K562 (cell line): ENCODE measurements around the gene GMDS. TPM values are rescaled to one million over a fixed set of nuclear protein-coding genes. Genes with fewer than 3 reads are reported as not detected.

Source experiments
- ATAC-seq: fragments of 200-7000 bp; cut with Tn5 transposase; 3 replicates; pipeline ENCODE4 v1.9.1; 2020; ENCODE audit warnings: moderate library complexity
- BruUV-seq: library from RNA; stranded (reverse); fragments of 400-500 nt; replicated peaks from 2 replicates; lab custom pipeline; 2021; lab: Mats Ljungman, UMichigan
- CTCF ChIA-PET: fragments of 300-600 bp; formaldehyde crosslinking; extraction: SDS; loops from one replicate; lab custom pipeline; 2021; ENCODE audit warnings: low intra/inter-chr PET ratio; lab: Yijun Ruan, JAX
- POLR2A ChIA-PET: fragments of 300-600, 350-650 bp; sonication (Branson Sonifier 250); formaldehyde crosslinking; extraction: SDS; loops from one replicate; lab custom pipeline; 2021; ENCODE audit warnings: antibody characterized with exemption, inconsistent platforms; lab: Yijun Ruan, JAX
- DNase-seq, 4 experiments: peaks; one replicate each; pipeline versions ENCODE4 v3.0.0 to v3.0.0-alpha.2; 2011 to 2018; ENCODE audit warnings: low spot score in 3 of 4, mixed read lengths in 3 of 4; ENCODE audit errors: extremely low read depth in 1 of 4
- FAIRE-seq: peaks from 2 replicates; lab custom pipeline; 2011; peaks lifted over from hg19 to GRCh38; lab: Jason Lieb, UNC
- H2AFZ ChIP-seq: 2 replicates; pipeline ENCODE4 v1.6.0; 2011; ENCODE audit warnings: low read depth, low read length, control low read depth, inconsistent platforms
- H3K27ac ChIP-seq: fragments of 200-600 bp; 3 replicates; pipeline ENCODE4 v1.8.0; 2011; ENCODE audit warnings: low read depth, mild to moderate bottlenecking, control low read depth, inconsistent platforms, low read length, moderate library complexity, mixed read lengths; ENCODE audit errors: extremely low read depth
- H3K27me3 ChIP-seq, 2 experiments: fragments of 300-600 bp in 1 of 2; 2 replicates in 1 of 2; 3 replicates in 1 of 2; pipeline versions ENCODE4 v1.6.0 to v1.8.0; 2011; ENCODE audit warnings: inconsistent platforms in 2 of 2, low read length in 2 of 2, mild to moderate bottlenecking in 1 of 2, mixed read lengths in 1 of 2, moderate library complexity in 1 of 2; ENCODE audit not compliant: control insufficient read depth in 2 of 2, insufficient read depth in 2 of 2
- H3K36me3 ChIP-seq: fragments of 300-600 bp; 3 replicates; pipeline ENCODE4 v1.8.0; 2011; ENCODE audit warnings: mild to moderate bottlenecking, low read length, inconsistent platforms; ENCODE audit not compliant: control insufficient read depth, insufficient read depth
- H3K4me1 ChIP-seq, 2 experiments: fragments of 200-600 bp in 1 of 2; replicated peaks in 1 of 2; 2 replicates in 1 of 2; 3 replicates in 1 of 2; pipeline versions ENCODE4 v1.5.1 to v1.8.0; 2011; ENCODE audit warnings: inconsistent platforms in 2 of 2, low read length in 2 of 2, mild to moderate bottlenecking in 1 of 2, mixed read lengths in 1 of 2, moderate library complexity in 1 of 2; ENCODE audit not compliant: control insufficient read depth in 2 of 2, insufficient read depth in 2 of 2
- H3K4me2 ChIP-seq: 2 replicates; pipeline ENCODE4 v1.6.1; 2011; ENCODE audit warnings: low read length, control low read depth, inconsistent platforms, mixed read lengths; ENCODE audit not compliant: insufficient read depth
- H3K4me3 ChIP-seq: fragments of 200-600 bp; sonication (generic), shearing (Covaris generic); 2 replicates; pipeline ENCODE4 v1.5.1; 2016; ENCODE audit warnings: control low read depth, inconsistent platforms
- H3K79me2 ChIP-seq: fragments of 200-600 bp; 3 replicates; pipeline ENCODE4 v1.8.0; 2011; ENCODE audit warnings: low read length, inconsistent platforms; ENCODE audit not compliant: control insufficient read depth, insufficient read depth
- H3K9ac ChIP-seq, 2 experiments: 2 replicates each; pipeline versions ENCODE4 v1.6.0 to v1.6.1; 2011; ENCODE audit warnings: low read depth in 2 of 2, low read length in 2 of 2, control low read depth in 1 of 2, inconsistent platforms in 1 of 2, mild to moderate bottlenecking in 1 of 2, mixed read lengths in 1 of 2; ENCODE audit not compliant: insufficient read depth in 1 of 2
- H3K9me1 ChIP-seq: one replicate; pipeline ENCODE4 v1.6.0; 2011; ENCODE audit warnings: inconsistent platforms, mild to moderate bottlenecking, low read length, moderate library complexity; ENCODE audit not compliant: control insufficient read depth, insufficient read depth
- H3K9me3 ChIP-seq: replicated peaks from 2 replicates; pipeline ENCODE4 v1.5.1; 2011; ENCODE audit warnings: low read depth, low read length, inconsistent platforms; ENCODE audit not compliant: control insufficient read depth, insufficient read depth
- H4K20me1 ChIP-seq: replicated peaks from 2 replicates; pipeline ENCODE4 v1.6.1; 2011; ENCODE audit warnings: low read length, inconsistent platforms, mixed read lengths; ENCODE audit not compliant: control insufficient read depth, insufficient read depth
- BRF1 ChIP-seq: IDR thresholded peaks from 3 replicates; pipeline ENCODE4 v1.6.1; 2011; ENCODE audit warnings: borderline replicate concordance, mild to moderate bottlenecking; ENCODE audit not compliant: insufficient read length; ENCODE audit errors: extremely low read depth
- CBFB ChIP-seq: sonication (generic); formaldehyde crosslinking; IDR thresholded peaks from 2 replicates; pipeline ENCODE4 v1.4.0; 2020; ENCODE audit warnings: mild to moderate bottlenecking, missing genetic modification reagents
- EHMT2 ChIP-seq: fragments of 450-650 bp; IDR thresholded peaks from 2 replicates; pipeline ENCODE4 v1.6.1; 2018; ENCODE audit warnings: antibody characterized with exemption
- GTF2A2 ChIP-seq: IDR thresholded peaks from 2 replicates; pipeline ENCODE4 v1.6.1; 2016; ENCODE audit warnings: mild to moderate bottlenecking, missing genetic modification characterization, missing compliant biosample characterization
- HDGF ChIP-seq: fragments of 450-650 bp; IDR thresholded peaks from 2 replicates; pipeline ENCODE4 v1.6.1; 2016
- HMGN3 ChIP-seq: IDR thresholded peaks from 2 replicates; pipeline ENCODE4 v1.6.1; 2011; ENCODE audit warnings: borderline replicate concordance, low read depth, mild to moderate bottlenecking, mixed read lengths, low read length; ENCODE audit not compliant: insufficient read length; ENCODE audit errors: extremely low read depth
- KDM4B ChIP-seq, 2 experiments: fragments of 450-650 bp in 1 of 2; sonication (generic) in 1 of 2; IDR thresholded peaks; 2 replicates each; pipeline ENCODE4 v1.6.1; 2016 to 2017; ENCODE audit warnings: borderline replicate concordance in 2 of 2, antibody characterized with exemption in 1 of 2, low read depth in 1 of 2, mild to moderate bottlenecking in 1 of 2
- LARP7 ChIP-seq: fragments of 450-650 bp; IDR thresholded peaks from 2 replicates; pipeline ENCODE4 v1.6.1; 2016
- MTA2 ChIP-seq: fragments of 450-650 bp; IDR thresholded peaks from 2 replicates; pipeline ENCODE4 v1.6.1; 2016; ENCODE audit warnings: low read depth
- SIRT6 ChIP-seq: IDR thresholded peaks from one replicate; pipeline ENCODE4 v1.6.1; 2012; ENCODE audit warnings: low read depth, mild to moderate bottlenecking, control low read depth, inconsistent platforms, low read length, moderate library complexity
- TCF3 ChIP-seq: sonication (generic); formaldehyde crosslinking; IDR thresholded peaks from 2 replicates; pipeline ENCODE4 v1.4.0; 2020; ENCODE audit warnings: mild to moderate bottlenecking, missing genetic modification reagents
- USF2 ChIP-seq: sonication (generic); formaldehyde crosslinking; IDR thresholded peaks from 2 replicates; pipeline ENCODE4 v1.5.0; 2020; ENCODE audit warnings: missing genetic modification reagents
- ZC3H11A ChIP-seq: IDR thresholded peaks from 2 replicates; pipeline ENCODE4 v1.6.1; 2012; ENCODE audit warnings: low read depth, low read length, improper control_type of control experiment
- ZC3H8 ChIP-seq: fragments of 450-650 bp; IDR thresholded peaks from 2 replicates; pipeline ENCODE4 v1.6.1; 2017
- ZNF224 ChIP-seq: sonication (generic); formaldehyde crosslinking; IDR thresholded peaks from 2 replicates; pipeline ENCODE4 v1.8.0; 2022; ENCODE audit warnings: mild to moderate bottlenecking, missing genetic modification reagents
- ZNF23 ChIP-seq: fragments of 250-450 bp; sonication (Bioruptor Pico); IDR thresholded peaks from 2 replicates; pipeline ENCODE4 v1.4.0; 2020; ENCODE audit warnings: mild to moderate bottlenecking
- ZNF639 ChIP-seq, 2 experiments: fragments of 200-800 bp in 1 of 2; sonication (Bioruptor generic) in 1 of 2; sonication (generic) in 1 of 2; formaldehyde crosslinking in 1 of 2; IDR thresholded peaks in 1 of 2; conservative IDR thresholded peaks in 1 of 2; 2 replicates each; pipeline versions ENCODE4 v1.5.0 to v1.6.1; 2016 to 2020; ENCODE audit warnings: missing compliant biosample characterization in 1 of 2, missing genetic modification characterization in 1 of 2, missing genetic modification reagents in 1 of 2
- ZNF668 ChIP-seq: fragments of 250-450 bp; sonication (Bioruptor Pico); IDR thresholded peaks from 2 replicates; pipeline ENCODE4 v1.8.0; 2022; ENCODE audit warnings: mild to moderate bottlenecking, inconsistent platforms
- ZNF76 ChIP-seq: fragments of 250-450 bp; sonication (Bioruptor Pico); IDR thresholded peaks from 2 replicates; pipeline ENCODE4 v1.4.0; 2020; ENCODE audit warnings: mild to moderate bottlenecking, moderate library complexity, borderline replicate concordance
- ZNF780A ChIP-seq: fragments of 250-450 bp; sonication (Bioruptor Pico); IDR thresholded peaks from 2 replicates; pipeline ENCODE4 v1.5.0; 2021; ENCODE audit warnings: mild to moderate bottlenecking
- ZNF830 ChIP-seq: fragments of 250-450 bp; sonication (Bioruptor Pico); IDR thresholded peaks from 2 replicates; pipeline ENCODE4 v1.5.0; 2021; ENCODE audit warnings: mild to moderate bottlenecking
- WGBS: fragments of 100-300 bp; shearing (Covaris generic); methylation state at CpG from one replicate; pipeline ENCODE4 v1.1.6; 2016; ENCODE audit warnings: low coverage, mixed read lengths; ENCODE audit not compliant: insufficient coverage; ENCODE audit errors: missing lambda C conversion rate; 5-methylcytosine and 5-hydroxymethylcytosine counted together
- in situ Hi-C: fragments of 300-500 bp; cut with MboI; formaldehyde crosslinking; loops from 4 replicates; pipeline ENCODE4 v1.15.0; 2018; ENCODE audit warnings: inconsistent platforms, mixed read lengths
- intact Hi-C: fragments of 100-400 bp; cut with micrococcal nuclease; formaldehyde crosslinking; loops from 2 replicates; pipeline ENCODE4 v1.14.2; 2022
- polyA plus RNA-seq, 8 experiments: library from polyadenylated mRNA; depleted of rRNA in 4 of 8; stranded (reverse) in 5 of 8; unstranded in 3 of 8; fragments of >200 nt; fragmentation: Nextera tagmentation in 2 of 8; fragmentation: Illumina TruSeq in 1 of 8; extraction: Ambion mirVana in 2 of 8; extraction: Trizol in 1 of 8; gene quantifications; 2 replicates each; pipeline versions ENCODE4 v1.2.1 to v1.2.3, GENCODE V29; 2011 to 2014; ENCODE audit warnings: inconsistent platforms in 1 of 8, missing spikeins in 1 of 8
- total RNA-seq, 7 experiments: library from RNA; depleted of rRNA in 6 of 7; stranded (reverse); fragments of >200 nt in 6 of 7; fragmentation: Illumina TruSeq in 2 of 7; extraction: Trizol in 2 of 7; gene quantifications; 2 replicates each; pipeline versions ENCODE4 v1.2.1 to v1.2.3, GENCODE V29; 2011 to 2021; ENCODE audit warnings: low replicate concordance in 1 of 7

GMDS gene
- total and polyA plus RNA-seq, 9 of the 15 experiments (the other 6 are each of a cell fraction or from before 2014, with no cell fraction given) = 0.48 to 31.8 (median 13.4) TPM

- TF ChIP-seq ZNF639 (CRISPR knock-in tag; conservative IDR thresholded peaks at IDR 0.05 in 1 of 2, IDR thresholded peaks at IDR 0.05 in 1 of 2) (no peak), SIRT6 (no peak), ZC3H8 (no peak)
These were observed 412.3 kb downstream of the GMDS start (continued) for GRCh38 chr6:1832844-1833787.

- WGBS = 0% methylated on average over 3 of the region's 3 CpGs
- BruUV-seq = no TSS peak
- TF ChIP-seq TCF3 (no peak), CBFB (no peak), MTA2 (no peak), ZNF830 (CRISPR knock-in tag) (no peak), GTF2A2 (tag) (no peak), ZC3H11A (no peak), EHMT2 (no peak), ZNF224 (CRISPR knock-in tag) (no peak), LARP7 (no peak), ZNF668 (CRISPR knock-in tag) (no peak), USF2 (CRISPR knock-in tag) (no peak), HDGF (no peak), HMGN3 (no peak), ZNF23 (CRISPR knock-in tag) (no peak), KDM4B (IDR thresholded peaks at IDR 0.05; ENCODE audit: borderline replicate concordance in 2 of 2, low read depth in 1 of 2) (no peak), BRF1 (no peak), ZNF76 (CRISPR knock-in tag) (no peak), ZNF780A (CRISPR knock-in tag) (no peak)
These were observed 413.0 kb downstream of the GMDS start for GRCh38 chr6:1832358-1832757.

More at GRCh38 chr6:1832358-1832757, 413.0 kb downstream of the GMDS start:
- Histone ChIP-seq H3K27ac (no peak overlapping the region), H3K9me3 (0 out of 2 replicates have a peak, but pooled peaks cover 2% of the 10 kb centered on the region), H3K27me3 (peaks cover under 1 to 13% of the 10 kb centered on the region in 2 experiments; a peak in 4 of 5 replicates), H3K4me2 (no peak overlapping the region), H3K79me2 (no peaks in the 10 kb centered on the region), H4K20me1 (no peaks in the 10 kb centered on the region), H3K4me3 (no peak overlapping the region), H3K4me1 (no peaks in the 10 kb centered on the region), H3K36me3 (no peaks in the 10 kb centered on the region), H3K9me1 (no peaks in the 10 kb centered on the region), H2AFZ (no peak overlapping the region), H3K9ac (no peak overlapping the region)
- DNase-seq (no peak), ATAC-seq (no peak), FAIRE-seq (no peak)
- POLR2A ChIA-PET = no interaction called here
- in situ Hi-C loops (no loop called here), intact Hi-C loops (no loop called here)
- CTCF ChIA-PET = interaction anchor here (0.6 kb wide), 1 partner anchor 113 kb away, joined by 4 read pairs; no protein-coding TSS in a partner anchor
